Endothelial cell of umbilical vein (primary cell): Measurements from ENCODE around the gene COL7A1.

Experiments
- CTCF ChIP-seq, 2 donors: IDR thresholded peaks; 1 replicate in 1 of 2; 2 replicates in 1 of 2; pipeline ENCODE4 v1.5.1; 2011; ENCODE audit warnings: low read length in 2 of 2, mild to moderate bottlenecking in 2 of 2, moderate library complexity in 2 of 2, control low read depth in 1 of 2, inconsistent platforms in 1 of 2, low read depth in 1 of 2; ENCODE audit not compliant: insufficient read depth in 1 of 2; ENCODE audit errors: extremely low read depth in 1 of 2
- EZH2 ChIP-seq: IDR thresholded peaks from 2 replicates; pipeline ENCODE4 v1.6.1; 2012; ENCODE audit warnings: borderline replicate concordance, low read depth, mild to moderate bottlenecking, moderate library complexity, low read length, inconsistent platforms; ENCODE audit not compliant: severe bottlenecking
- GATA2 ChIP-seq: IDR thresholded peaks from 2 replicates; pipeline ENCODE4 v1.7.0; 2011; ENCODE audit warnings: low read depth, mild to moderate bottlenecking, moderate library complexity, mixed read lengths, low read length; ENCODE audit not compliant: insufficient read length, insufficient read depth
- JUN ChIP-seq: IDR thresholded peaks from 2 replicates; pipeline ENCODE4 v1.6.1; 2011; ENCODE audit warnings: borderline replicate concordance, low read depth; ENCODE audit not compliant: insufficient read length, insufficient read depth
- MAX ChIP-seq: IDR thresholded peaks from 2 replicates; pipeline ENCODE4 v1.6.1; 2011; ENCODE audit not compliant: insufficient read depth, insufficient read length
- POLR2A ChIP-seq: IDR thresholded peaks from 2 replicates; pipeline ENCODE4 v1.6.1; 2012; ENCODE audit warnings: low read depth, mild to moderate bottlenecking, control low read depth, low read length
- POLR2AphosphoS5 ChIP-seq: IDR thresholded peaks from 2 replicates; pipeline ENCODE4 v1.6.1; 2012; ENCODE audit warnings: low read depth, mild to moderate bottlenecking, control low read depth, low read length, moderate library complexity; ENCODE audit not compliant: insufficient read depth

GRCh38 chr3:48612309-48612708 lies 17.2 kb upstream of the COL7A1 start:
- TF ChIP-seq CTCF (IDR thresholded peaks at IDR 0.05; ENCODE audit: extremely low read depth in 1 of 2, insufficient read depth in 1 of 2, low read depth in 1 of 2, low read length in 2 of 2) = no peak
- TF ChIP-seq JUN = no peak
- no peak for TF ChIP-seq POLR2A
- TF ChIP-seq EZH2 = no peak
- no peak for TF ChIP-seq GATA2
- TF ChIP-seq POLR2AphosphoS5 = no peak
- no peak for TF ChIP-seq MAX
